HG02588 (cell line): ENCODE data around the gene ACADSB.

Source experiments
- ATAC-seq: cut with Tn5 transposase; IDR thresholded peaks from one replicate; pipeline ENCODE4 v1.9.1; 2021; ENCODE audit warnings: mild to moderate bottlenecking, moderate library complexity; ENCODE audit not compliant: unreplicated experiment

ACADSB gene

DNA sequence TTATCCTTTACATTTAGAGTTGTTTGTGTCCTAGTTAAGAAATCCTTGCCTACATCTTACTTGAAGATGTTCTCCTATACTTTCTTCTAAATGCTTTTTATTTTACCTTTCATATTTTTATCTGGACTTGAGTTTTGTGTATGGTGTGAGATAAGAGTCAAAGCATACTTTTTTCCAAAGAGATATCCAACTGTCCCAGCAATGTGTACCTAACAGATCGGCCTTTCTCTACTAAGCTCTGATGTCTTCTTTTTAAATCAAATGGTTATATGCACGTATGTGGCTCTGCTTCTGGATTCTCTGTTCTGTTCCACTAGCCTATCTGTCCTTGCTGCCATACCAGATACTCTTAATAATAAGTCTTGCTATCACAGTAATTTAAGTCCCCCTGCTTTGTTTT, 7.4 kb upstream of the ACADSB start:
- ATAC-seq, result no peak

DNA sequence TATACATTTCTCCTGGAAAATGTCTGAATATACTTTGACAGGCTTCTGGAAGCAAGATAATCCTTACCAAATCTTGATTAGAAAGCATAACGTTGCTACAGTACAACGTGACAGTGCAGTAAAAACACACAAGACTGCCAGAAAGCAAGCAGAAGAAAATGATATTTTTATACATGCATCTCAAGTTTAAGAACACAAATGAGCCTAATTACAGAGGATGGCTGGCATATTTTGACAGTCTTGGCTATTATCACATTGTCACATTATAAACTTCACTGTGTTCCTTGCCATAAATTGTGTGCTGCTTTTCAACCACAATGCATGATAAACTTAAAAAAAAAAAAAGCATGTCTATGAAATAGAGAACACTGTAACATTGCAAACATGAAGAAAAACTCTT, 4.5 kb upstream of the ACADSB start:
- ATAC-seq, result no peak

DNA sequence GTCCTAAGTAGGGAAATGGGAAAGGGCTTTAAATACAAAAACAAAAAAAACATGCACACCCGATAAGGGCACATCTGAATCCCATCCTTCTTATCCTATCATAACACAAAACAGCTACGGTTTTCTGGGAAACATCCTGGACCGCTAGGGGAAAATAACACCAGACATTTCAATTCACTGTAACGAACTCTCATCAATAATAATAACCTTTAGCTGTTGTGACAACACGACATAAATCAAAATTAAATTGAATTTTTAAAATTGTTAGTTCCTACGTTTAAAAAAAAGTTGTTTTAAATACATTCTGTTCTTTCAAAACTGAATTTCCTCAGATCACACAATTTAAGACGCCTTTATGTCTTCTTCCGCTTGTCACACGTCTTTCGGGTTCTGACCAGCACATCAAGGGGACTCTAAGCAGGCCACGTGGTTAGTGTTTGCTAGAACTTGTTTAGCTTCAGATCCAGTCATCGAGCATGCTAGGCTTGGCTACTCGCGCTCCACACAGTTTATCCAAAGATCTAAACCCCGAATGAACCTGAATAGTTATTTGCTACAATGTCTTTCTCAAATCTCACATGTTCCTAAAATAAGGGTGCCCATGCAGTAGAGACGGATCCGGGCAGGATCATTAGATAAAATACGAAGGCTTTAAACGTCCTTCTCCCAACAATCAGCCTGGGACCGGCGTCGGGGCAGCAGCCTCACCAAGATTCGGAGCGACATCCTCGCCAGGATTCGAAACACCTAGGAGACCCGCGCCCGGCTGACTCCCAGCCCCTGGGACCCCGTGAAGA, 1.1 kb upstream of the ACADSB start:
- ATAC-seq, result no peak

DNA sequence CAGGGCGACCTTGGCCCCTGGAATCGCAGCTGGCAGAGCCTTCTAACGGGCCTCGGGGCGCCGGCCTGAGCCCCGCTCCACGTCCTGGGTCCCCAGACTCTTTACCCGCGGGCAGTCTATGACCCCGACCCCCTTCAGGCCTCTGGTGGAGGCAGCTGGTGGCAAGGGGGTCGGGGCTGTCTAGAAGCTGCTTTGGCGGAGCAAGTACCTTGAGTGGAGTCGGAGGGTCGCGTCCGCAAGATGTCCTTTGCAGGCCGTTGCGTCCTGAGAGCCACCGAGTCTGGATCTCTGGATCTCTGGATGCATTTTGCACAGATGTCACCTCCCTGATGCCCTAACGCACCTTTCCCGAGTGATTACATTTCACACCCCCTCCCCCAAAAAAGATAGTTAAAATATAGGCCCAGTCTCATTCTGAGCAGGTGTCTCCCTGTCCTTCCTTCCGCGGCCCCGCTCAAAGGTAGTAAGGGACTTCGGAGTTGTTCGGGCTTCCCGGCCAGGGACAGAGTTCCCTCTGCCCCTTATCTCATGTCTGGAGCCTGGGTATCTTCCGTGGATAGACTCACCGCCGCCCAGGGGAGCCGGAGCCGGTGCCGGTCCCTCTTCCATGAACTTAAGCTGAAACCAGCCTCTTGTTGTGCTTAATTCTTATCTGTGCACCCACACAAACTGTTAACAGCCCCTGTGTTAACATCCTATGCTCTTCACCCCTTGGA, 457 bp downstream of the ACADSB start:
- ATAC-seq, result no peak

DNA sequence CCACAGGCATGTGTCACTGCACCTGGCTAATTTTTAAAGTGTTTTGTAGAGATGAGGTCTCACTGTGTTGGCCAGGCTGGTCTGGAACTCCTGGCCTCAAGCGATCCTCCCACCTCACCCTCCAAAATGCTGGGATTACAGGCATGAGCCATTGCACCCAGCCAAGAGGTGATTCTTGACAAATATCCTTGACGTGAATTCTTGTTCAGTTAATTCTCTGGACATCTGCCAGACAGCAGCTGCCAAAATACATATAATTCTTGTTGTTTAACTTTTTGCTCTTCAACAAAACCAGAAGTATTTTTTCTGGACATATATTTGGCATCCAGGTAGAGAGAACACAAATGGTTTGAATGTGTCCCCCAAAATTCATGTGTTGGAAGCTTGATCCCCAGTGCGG, 3.2 kb downstream of the ACADSB start:
- no peak for ATAC-seq

DNA sequence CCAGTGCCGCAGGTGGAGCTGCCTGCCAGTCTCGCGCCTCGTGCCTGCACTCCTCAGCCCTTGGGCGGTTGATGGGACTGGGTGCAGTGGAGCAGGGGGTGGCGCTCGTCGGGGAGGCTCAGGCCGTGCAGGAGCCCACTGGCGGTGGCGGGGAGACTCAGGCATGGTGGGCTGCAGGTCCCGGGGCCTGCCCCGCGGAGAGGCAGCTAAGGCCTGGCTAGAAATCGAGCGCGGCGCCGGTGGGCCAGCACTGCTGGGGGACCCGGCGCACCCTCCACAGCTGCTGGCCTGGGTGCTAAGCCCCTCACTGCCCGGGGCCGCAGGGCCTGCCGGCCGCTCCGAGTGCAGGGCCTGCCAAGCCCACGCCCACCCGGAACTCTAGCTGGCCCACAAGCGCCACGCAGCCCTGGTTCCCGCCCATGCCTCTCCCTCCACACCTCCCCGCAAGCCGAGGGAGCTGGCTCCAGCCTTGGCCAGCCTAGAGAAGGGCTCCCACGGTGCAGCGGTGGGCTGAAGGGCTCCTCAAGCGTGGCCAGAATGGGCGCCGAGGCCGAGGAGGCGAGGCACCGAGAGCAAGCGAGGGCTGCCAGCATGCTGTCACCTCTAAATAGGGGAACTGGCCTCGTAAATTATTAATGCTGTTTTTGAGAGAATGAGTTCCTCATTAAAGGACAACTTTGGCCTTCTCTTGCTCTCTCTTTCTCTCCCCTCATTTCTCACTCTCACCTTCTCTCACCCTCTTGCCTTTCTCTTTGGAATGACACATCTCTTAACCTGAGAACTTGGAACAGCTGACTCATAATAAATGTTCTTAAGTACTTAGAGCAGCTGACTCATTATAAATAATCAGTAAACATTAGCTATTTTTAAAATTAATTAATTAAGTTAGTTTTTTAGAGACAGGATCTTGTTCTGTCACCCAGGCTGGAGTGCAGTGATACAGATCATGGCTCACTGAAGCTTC, 4.9 kb downstream of the ACADSB start:
- no peak for ATAC-seq

DNA sequence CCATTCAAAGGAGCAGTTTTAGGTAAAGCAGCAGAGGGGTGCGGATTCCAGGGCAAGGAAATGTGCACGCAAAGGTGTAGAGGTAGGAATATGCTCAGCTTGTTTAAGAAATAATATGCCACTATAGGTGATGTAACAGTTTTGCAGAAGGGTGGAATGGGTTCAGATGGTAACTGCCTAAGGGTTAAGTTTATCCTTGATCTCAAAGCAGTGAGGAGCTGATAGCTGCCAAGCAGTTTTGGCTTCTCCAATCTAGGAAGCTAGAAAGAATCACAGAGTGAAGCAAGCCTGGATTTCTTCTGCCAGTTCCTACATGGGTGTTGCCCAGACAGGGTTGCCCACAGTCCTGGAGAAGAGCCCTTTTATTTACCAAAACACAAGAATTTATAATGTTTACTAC, 6.0 kb downstream of the ACADSB start:
- no peak for ATAC-seq

DNA sequence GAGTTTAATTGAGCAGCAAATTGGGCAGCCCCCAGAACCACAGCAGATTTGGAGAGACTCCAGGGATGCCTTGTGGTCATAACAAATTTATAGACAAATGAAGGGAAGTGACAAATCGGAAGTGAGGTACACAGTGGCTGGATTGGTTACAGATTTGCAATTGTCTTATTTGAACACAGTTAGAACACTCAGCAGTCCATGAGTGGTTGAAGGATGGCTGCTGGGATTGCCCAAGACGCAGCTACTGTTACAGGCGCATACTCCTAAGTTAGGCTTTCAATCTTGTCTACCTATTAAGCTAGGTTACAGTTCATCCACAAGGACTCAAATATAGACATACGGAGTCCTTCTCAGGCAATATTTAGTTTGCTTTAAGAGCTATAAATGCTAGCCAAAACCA, 7.4 kb downstream of the ACADSB start:
- ATAC-seq, result no peak

DNA sequence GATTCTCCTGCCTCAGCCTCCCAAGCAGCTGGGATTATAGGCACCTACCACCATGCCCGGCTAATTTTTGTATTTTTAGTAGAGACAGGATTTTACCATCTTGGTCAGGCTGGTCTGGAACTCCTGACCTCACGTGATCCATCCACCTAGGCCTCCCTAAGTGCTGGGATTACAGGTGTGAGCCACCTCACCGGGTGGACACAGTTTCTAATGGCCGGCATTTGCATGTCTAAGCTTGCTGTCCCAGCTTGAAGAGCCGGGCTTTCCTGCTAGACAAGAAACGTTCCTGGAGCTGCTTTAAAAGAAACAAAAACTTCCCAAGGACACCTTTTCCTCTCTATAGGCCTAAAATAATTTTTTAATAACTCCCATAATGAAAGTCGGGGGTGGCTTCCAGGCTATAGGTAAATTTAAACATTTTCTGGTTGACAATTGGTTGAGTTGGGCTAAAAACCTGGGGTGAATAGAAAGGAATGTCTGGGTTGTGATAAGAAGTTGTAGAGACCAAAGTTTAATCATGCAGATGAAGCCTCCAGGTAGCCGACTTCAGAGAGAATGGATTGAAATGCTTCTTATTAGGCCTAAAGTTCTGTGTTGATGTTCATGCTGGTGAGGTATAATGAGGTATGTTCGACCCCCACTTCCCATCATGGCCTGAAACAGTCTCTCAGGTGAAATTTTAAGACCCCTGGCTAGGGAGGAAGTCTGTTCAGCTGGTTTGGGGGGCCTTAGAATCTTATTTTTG, 8.8 kb downstream of the ACADSB start:
- no peak for ATAC-seq

DNA sequence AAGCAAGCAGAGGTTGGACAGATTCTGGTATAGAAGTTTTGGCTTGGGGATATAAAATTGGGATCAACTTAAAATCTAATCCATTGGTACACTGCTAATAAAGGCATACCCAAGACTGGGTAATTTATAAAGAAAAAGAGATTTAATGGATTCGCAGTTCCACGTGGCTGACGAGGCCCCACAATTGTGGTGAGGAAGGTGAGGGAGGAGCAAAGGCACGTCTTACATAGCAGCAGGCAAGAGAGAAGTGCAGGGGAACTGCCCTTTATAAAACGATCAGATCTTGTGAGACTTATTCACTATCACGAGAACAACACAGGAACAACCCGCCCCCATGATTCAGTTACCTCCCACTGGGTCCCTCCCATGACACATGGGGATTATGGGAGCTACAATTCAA, 9.7 kb downstream of the ACADSB start:
- ATAC-seq, result no peak

DNA sequence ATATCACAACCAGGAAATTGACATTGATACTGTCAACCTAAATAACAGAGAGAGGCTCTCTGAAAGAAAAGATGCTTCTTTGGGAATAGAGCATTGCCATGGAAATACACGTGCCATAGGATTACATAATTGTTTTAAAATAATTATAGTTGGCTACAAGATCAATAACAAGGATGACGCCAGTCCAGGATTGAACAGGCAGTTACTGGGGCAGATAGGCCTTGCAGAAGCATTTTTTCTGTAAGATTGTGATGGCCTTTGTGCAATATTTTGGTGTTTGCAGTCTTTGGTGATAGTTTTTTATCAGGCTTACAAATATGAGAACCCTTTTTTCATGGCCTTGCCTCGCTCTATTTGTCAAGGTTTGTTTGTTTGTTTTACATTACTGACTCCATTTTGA, 10.5 kb downstream of the ACADSB start:
- ATAC-seq, result no peak

DNA sequence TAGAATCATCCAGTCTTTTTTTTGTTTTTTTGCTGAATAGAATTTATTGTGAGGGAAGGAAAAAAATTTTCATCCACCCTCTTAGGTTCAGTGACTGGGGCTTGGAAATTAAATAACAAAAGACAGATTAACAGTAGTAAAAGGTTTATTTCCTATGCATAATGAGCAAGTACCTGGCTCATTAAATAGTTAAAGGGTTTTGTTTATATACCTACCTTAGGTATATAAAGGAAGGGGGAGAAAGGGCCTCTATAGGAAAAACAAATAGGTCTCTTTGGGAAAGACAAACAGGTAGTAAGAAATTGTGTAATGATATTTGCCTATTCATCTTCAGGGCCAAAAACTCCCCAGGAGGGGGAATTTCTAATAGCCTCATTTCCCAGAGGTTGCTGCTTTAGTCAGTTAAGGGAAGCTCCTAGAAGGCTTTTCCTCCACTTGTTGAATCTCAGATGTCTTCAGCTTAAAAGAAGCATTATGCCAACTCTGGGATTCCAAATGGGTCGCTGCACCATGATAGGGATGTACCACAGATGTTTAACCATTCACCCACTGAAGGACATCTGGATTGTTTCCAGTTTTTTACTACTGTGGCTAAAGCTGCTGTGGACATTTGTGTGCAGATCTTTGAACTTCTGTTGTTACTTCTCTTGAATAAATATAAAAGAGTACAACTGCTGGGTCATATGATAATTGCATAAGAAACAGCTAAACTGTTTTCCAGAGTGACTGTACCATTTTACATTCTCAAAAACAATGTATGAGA, 11.3 kb downstream of the ACADSB start:
- ATAC-seq, result no peak

DNA sequence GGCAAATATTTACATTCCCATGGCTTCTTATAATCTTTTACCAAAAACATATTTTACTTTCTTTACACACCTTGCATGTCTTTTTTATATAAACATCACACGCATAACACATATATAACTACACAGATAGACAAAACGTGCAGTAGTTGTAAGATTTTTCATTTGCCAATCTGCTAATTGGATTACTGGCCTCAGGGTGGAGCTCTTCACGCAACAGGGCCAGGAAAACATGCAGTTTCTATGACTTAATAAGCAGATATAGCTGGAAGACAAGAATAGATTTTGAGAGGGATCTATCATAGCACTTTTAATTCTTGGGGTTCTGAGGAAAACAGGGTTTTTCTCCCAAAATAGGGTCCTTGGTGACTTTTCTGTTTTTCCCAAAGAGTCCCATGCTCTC, 12.7 kb downstream of the ACADSB start:
- no peak for ATAC-seq

DNA sequence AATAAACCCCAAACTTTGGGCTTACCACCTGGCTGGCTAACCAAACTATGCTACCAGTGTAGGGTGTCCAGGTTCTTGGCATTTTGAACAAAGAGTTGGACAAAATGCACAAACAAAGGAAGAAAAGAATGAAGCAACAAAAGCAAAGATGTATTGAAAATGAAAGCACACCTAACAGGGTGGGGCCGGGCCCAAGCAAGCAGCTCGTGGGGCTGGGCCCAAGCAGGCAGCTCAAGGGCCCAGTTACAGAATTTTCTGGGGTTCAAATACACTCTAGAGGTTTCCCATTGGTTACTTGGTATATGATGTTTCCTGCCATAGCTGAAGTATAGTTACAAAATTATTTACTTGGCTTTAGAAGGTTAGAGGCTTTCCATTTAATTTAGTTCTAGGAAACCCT, 15.7 kb downstream of the ACADSB start:
- ATAC-seq, result no peak

DNA sequence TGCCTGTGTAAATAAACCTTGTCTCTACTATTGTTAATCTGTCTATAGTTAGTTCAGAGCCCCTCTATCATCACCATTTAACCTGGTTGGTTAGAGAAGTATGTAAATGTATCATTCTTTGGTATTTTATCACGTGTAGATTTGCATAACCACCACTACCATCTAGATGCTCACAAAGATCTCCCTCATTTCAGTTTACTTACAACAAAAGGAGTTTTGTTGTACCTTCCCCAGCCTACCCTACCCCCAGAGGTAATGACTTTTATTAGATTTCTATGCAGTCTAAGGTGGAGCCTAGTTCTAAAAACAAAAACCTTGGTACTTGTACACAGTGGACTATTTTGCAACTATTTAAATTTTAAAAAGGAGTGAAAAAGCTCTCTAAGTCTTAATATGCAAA, 17.5 kb downstream of the ACADSB start:
- no peak for ATAC-seq

DNA sequence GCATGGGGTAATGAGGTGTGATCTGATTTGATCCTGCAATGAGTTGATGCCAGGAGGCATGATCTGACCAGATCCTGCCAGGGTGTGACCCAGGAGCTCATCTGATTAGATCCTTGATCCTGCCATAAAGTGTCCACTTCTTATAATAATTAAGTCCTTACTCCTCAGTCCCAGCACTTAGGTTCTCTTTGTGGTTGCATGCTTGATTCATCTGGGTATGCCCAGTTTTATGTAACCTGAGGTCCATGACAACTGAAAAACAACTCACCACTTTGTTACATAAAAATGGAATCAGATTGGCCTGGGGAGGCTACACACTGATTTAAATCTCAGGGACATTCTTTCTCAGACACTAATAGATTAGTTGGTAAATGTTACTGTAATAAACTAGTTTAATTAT, 19.1 kb downstream of the ACADSB start:
- no peak for ATAC-seq

DNA sequence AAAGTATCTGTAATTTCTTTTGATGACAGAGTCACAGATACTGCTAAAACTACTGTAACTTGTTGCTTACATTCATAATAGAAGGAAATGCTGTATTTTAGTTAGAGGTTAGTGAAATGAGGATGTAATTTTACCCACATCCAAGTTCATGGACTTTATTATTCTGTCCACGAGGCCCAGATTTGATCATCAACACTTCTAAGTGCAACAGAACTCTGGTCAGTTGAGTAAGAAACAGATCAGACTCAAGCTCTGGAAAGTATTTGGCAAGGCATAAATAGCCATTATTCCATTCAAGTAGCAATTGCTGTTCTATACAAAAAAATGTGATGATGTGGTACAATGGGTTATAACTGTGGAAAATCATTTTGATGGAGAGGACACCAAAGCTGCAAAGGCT, 22.3 kb downstream of the ACADSB start:
- no peak for ATAC-seq

DNA sequence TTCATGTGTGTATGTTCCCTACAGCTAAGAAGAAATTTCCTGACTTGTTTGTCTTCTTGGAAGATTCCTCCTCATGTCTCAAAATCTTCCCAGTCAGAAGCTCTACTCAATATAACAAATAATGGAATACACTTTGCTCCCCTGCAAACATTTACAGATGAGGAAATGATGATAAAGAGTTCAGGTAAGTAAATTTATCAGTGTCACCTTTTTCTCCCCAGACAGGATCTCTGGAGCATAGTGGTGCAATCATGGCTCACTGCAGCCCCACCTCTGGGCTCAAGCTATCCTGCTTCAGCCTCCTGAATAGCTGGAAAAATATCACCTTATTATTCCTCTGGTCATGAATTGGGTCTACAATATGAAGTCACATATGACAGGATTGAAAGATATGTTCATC, 25.5 kb downstream of the ACADSB start:
- ATAC-seq, result no peak

DNA sequence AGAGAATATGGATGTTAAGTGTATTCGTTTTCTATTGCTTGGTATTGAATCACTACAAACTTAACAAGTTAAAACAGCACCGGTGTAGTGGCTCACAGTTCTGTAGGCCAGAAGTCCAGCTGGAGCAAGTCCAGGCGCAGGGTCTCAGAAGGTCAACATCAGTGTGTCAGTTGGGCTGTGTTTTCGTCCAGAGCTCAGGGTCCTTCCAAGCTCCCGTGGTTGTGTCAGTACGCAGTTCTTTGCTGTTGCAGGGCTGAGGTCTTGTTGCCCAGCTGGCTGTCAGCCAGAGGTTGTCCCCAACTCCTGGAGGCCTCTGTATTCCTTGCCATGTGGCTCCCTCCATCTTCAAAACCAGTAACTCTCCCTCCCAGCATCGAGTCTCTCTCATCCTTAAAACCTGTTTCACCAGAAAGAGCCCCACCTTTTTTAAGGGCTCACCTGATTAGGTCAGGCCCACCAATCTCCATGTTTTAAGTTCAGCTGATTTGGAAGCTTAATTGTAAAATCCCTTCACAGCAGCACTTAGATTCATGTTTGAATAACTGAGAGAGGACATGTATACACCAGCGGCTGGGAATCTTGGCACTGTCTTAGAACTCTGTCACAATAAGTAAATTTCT, 26.8 kb downstream of the ACADSB start:
- no peak for ATAC-seq
